ENCODE data around the gene CD9.

GRCh38 chr12:6185961-6186827, 14.0 kb upstream of the CD9 start:
- TF ChIP-seq CTCF (IDR thresholded peaks at IDR 0.05) (no peak), EZH2 (IDR thresholded peaks at IDR 0.05; ENCODE audit: borderline replicate concordance, insufficient read depth, low read depth, low read length, poor library complexity, severe bottlenecking) (no peak)

Measured in B cell (primary cell).